SK-N-SH treated with all-trans-retinoic acid at 6 μM for 48 hours (cell line): Measurements from ENCODE around the gene ASB2.

Experiments used
- ATAC-seq: fragments of 200-7000 bp; cut with Tn5 transposase; 3 replicates; pipeline ENCODE4 v1.9.1; 2020; ENCODE audit warnings: mild to moderate bottlenecking, moderate library complexity
- ARNTL ChIP-seq: fragments of 450-650 bp; formaldehyde crosslinking; IDR thresholded peaks from 2 replicates; pipeline ENCODE4 v1.5.0; 2020; ENCODE audit warnings: low read depth, mild to moderate bottlenecking, moderate library complexity, borderline replicate concordance
- BACH2 ChIP-seq: fragments of 250-450 bp; sonication (Bioruptor Pico); IDR thresholded peaks from 2 replicates; pipeline ENCODE4 v1.9.0; 2021; ENCODE audit warnings: mild to moderate bottlenecking, borderline replicate concordance
- CREB5 ChIP-seq: fragments of 250-450 bp; sonication (Bioruptor Pico); IDR thresholded peaks from 2 replicates; pipeline ENCODE4 v1.5.1; 2020; ENCODE audit warnings: low read depth, mild to moderate bottlenecking, moderate library complexity
- CSDC2 ChIP-seq: fragments of 250-450 bp; sonication (Bioruptor Pico); IDR thresholded peaks from 2 replicates; pipeline ENCODE4 v1.5.0; 2020; ENCODE audit warnings: mild to moderate bottlenecking, moderate library complexity
- CSRNP3 ChIP-seq: fragments of 250-450 bp; sonication (Bioruptor Pico); IDR thresholded peaks from 2 replicates; pipeline ENCODE4 v1.5.1; 2021; ENCODE audit warnings: mild to moderate bottlenecking, moderate library complexity
- ESRRG ChIP-seq: fragments of 250-450 bp; sonication (Bioruptor Pico); IDR thresholded peaks from 2 replicates; pipeline ENCODE4 v1.6.1; 2021; ENCODE audit warnings: mild to moderate bottlenecking
- GLIS3 ChIP-seq: fragments of 250-450 bp; sonication (Bioruptor Pico); IDR thresholded peaks from 2 replicates; pipeline ENCODE4 v1.5.0; 2020; ENCODE audit warnings: mild to moderate bottlenecking, moderate library complexity
- ISL1 ChIP-seq: fragments of 250-450 bp; sonication (Bioruptor Pico); IDR thresholded peaks from 2 replicates; pipeline ENCODE4 v2.1.2; 2022; ENCODE audit warnings: mild to moderate bottlenecking, moderate library complexity
- OSR1 ChIP-seq: fragments of 250-450 bp; sonication (Bioruptor Pico); IDR thresholded peaks from 2 replicates; pipeline ENCODE4 v1.8.0; 2022; ENCODE audit warnings: moderate library complexity, mild to moderate bottlenecking, inconsistent platforms
- PATZ1 ChIP-seq: fragments of 250-450 bp; sonication (Bioruptor Pico); IDR thresholded peaks from 2 replicates; pipeline ENCODE4 v1.8.0; 2020; ENCODE audit warnings: mild to moderate bottlenecking, moderate library complexity, borderline replicate concordance
- POU6F1 ChIP-seq: fragments of 250-450 bp; sonication (Bioruptor Pico); IDR thresholded peaks from 2 replicates; pipeline ENCODE4 v1.8.0; 2021; ENCODE audit warnings: low read depth, mild to moderate bottlenecking, moderate library complexity, borderline replicate concordance
- PPARA ChIP-seq: fragments of 250-450 bp; sonication (Bioruptor Pico); IDR thresholded peaks from 2 replicates; pipeline ENCODE4 v1.5.0; 2020; ENCODE audit warnings: mild to moderate bottlenecking, borderline replicate concordance
- RARB ChIP-seq: fragments of 250-450 bp; sonication (Bioruptor Pico); IDR thresholded peaks from 2 replicates; pipeline ENCODE4 v1.8.0; 2021; ENCODE audit warnings: mild to moderate bottlenecking, moderate library complexity
- SNAI2 ChIP-seq: fragments of 250-450 bp; sonication (Bioruptor Pico); IDR thresholded peaks from 2 replicates; pipeline ENCODE4 v1.5.0; 2020; ENCODE audit warnings: mild to moderate bottlenecking, moderate library complexity
- TCF4 ChIP-seq: fragments of 250-450 bp; sonication (Bioruptor Pico); IDR thresholded peaks from 2 replicates; pipeline ENCODE4 v1.8.0; 2021; ENCODE audit warnings: mild to moderate bottlenecking, moderate library complexity, borderline replicate concordance
- TOX ChIP-seq: fragments of 250-450 bp; sonication (Bioruptor Pico); IDR thresholded peaks from 2 replicates; pipeline ENCODE4 v1.8.0; 2021; ENCODE audit warnings: mild to moderate bottlenecking, moderate library complexity, borderline replicate concordance
- TSHZ2 ChIP-seq: fragments of 250-450 bp; sonication (Bioruptor Pico); IDR thresholded peaks from 2 replicates; pipeline ENCODE4 v1.5.0; 2020; ENCODE audit warnings: mild to moderate bottlenecking, moderate library complexity
- ZC3H10 ChIP-seq: fragments of 250-450 bp; sonication (Bioruptor Pico); IDR thresholded peaks from 2 replicates; pipeline ENCODE4 v1.5.1; 2021; ENCODE audit warnings: mild to moderate bottlenecking, moderate library complexity
- ZFP3 ChIP-seq: fragments of 250-450 bp; sonication (Bioruptor Pico); IDR thresholded peaks from 2 replicates; pipeline ENCODE4 v1.5.0; 2020; ENCODE audit warnings: mild to moderate bottlenecking, moderate library complexity
- ZFP30 ChIP-seq: fragments of 450-650 bp; formaldehyde crosslinking; IDR thresholded peaks from 2 replicates; pipeline ENCODE4 v1.5.0; 2022; ENCODE audit warnings: mild to moderate bottlenecking, moderate library complexity
- ZNF565 ChIP-seq: fragments of 450-650 bp; formaldehyde crosslinking; conservative IDR thresholded peaks from 2 replicates; pipeline ENCODE4 v1.5.0; 2020; ENCODE audit warnings: low read depth, mild to moderate bottlenecking, moderate library complexity
- ZNF70 ChIP-seq: fragments of 450-650 bp; formaldehyde crosslinking; IDR thresholded peaks from 2 replicates; pipeline ENCODE4 v1.5.0; 2020; ENCODE audit warnings: mild to moderate bottlenecking, moderate library complexity
- ZNF8 ChIP-seq: fragments of 450-650 bp; formaldehyde crosslinking; IDR thresholded peaks from 2 replicates; pipeline ENCODE4 v1.5.0; 2020; ENCODE audit warnings: mild to moderate bottlenecking, moderate library complexity

The ASB2 gene

GRCh38 chr14:94025720-94026119, 49.4 kb upstream of the ASB2 start (continued):
- TF ChIP-seq ISL1 (CRISPR knock-in tag) = no peak
- no peak for TF ChIP-seq PPARA (CRISPR knock-in tag)
- TF ChIP-seq OSR1 = no peak
- TF ChIP-seq CSDC2 (CRISPR knock-in tag) = no peak
- no peak for TF ChIP-seq ZNF565
- no peak for TF ChIP-seq ZNF8 (CRISPR knock-in tag)
- TF ChIP-seq, all 23 proteins: peak for 0

GRCh38 chr14:94024549-94024948, 48.2 kb upstream of the ASB2 start:
- ATAC-seq = no peak
- TF ChIP-seq ZC3H10 (CRISPR knock-in tag) = no peak
- TF ChIP-seq CSRNP3 (CRISPR knock-in tag) = no peak
- TF ChIP-seq PPARA (CRISPR knock-in tag) = no peak
- TF ChIP-seq GLIS3 = no peak
- TF ChIP-seq ZNF8 (CRISPR knock-in tag) = no peak
- no peak for TF ChIP-seq POU6F1
- TF ChIP-seq CREB5 (CRISPR knock-in tag) = no peak
- TF ChIP-seq ARNTL (CRISPR knock-in tag) = no peak
- TF ChIP-seq PATZ1 = no peak
- no peak for TF ChIP-seq SNAI2
- no peak for TF ChIP-seq BACH2 (CRISPR knock-in tag)
- TF ChIP-seq TOX (CRISPR knock-in tag) = no peak
- no peak for TF ChIP-seq ESRRG (CRISPR knock-in tag)
- TF ChIP-seq ZFP30 (CRISPR knock-in tag) = no peak
- TF ChIP-seq ZNF70 (CRISPR knock-in tag) = no peak
- no peak for TF ChIP-seq ISL1 (CRISPR knock-in tag)
- no peak for TF ChIP-seq TCF4 (CRISPR knock-in tag)
- TF ChIP-seq ZFP3 (CRISPR knock-in tag) = no peak

GRCh38 chr14:94022532-94023411, 46.4 kb upstream of the ASB2 start:
- ATAC-seq = no peak
- TF ChIP-seq CSDC2 (CRISPR knock-in tag) (no peak), RARB (CRISPR knock-in tag) (no peak), ZFP30 (CRISPR knock-in tag) (no peak), TSHZ2 (CRISPR knock-in tag) (no peak), ZNF8 (CRISPR knock-in tag) (no peak), ESRRG (CRISPR knock-in tag) (no peak), TCF4 (CRISPR knock-in tag) (no peak), TOX (CRISPR knock-in tag) (no peak), ZNF565 (no peak), ISL1 (CRISPR knock-in tag) (no peak), BACH2 (CRISPR knock-in tag) (no peak), SNAI2 (no peak), CSRNP3 (CRISPR knock-in tag) (no peak), OSR1 (no peak), ZC3H10 (CRISPR knock-in tag) (no peak)
